ENCODE results near the gene ATP11B. TPM values are rescaled to one million over a fixed set of nuclear protein-coding genes. Genes with fewer than 3 reads are reported as not detected.

The ATP11B gene
- total RNA-seq (10 to 100 TPM; 18.8 to 23.9 (median 20.8) TPM), polyA plus RNA-seq (10 to 100 TPM in 1 of 3 donors, 1 to 10 TPM in 2; 4.0 to 17.6 (median 6.4) TPM)
- long read RNA-seq, donor 1, full-length matches to known transcripts = 2 of 5 reads
- long read RNA-seq, donor 1, partial matches to known transcripts = 1 of 5 reads
- long read RNA-seq, donor 1, other reads (novel, unspliced or antisense) = 2 of 5 reads
- long read RNA-seq, donor 2, partial matches to known transcripts = 2 of 8 reads
- long read RNA-seq, donor 2, other reads (novel, unspliced or antisense) = 6 of 8 reads

GRCh38 chr3:182792901-182793662, at the start of gene ATP11B:
TSS of gene ATP11B (plus strand) at chr3:182793504. CDS start at chr3:182793760, 256 bp downstream.
- peaks cover 0 to 8% (median 0%) of the 10 kb centered on the region in 3 donors for H3K27me3 ChIP-seq (ENCODE audit: insufficient read depth in 3 of 3, low read length in 2 of 3)
- no peaks in the 10 kb centered on the region for H3K36me3 ChIP-seq (ENCODE audit: insufficient read depth in 1 of 2, low read depth in 1 of 2)
- peak within 1 kb of the TSS; percentile 84 for H3K4me3 ChIP-seq
- no peaks in the 10 kb centered on the region for H3K9me3 ChIP-seq
- peak; percentile 84 to 89 (median 88) for ATAC-seq
- intact Hi-C loops (cut with DNase I) = loop anchor here in 1 of 2 donors (5.0 kb wide), 2 partner anchors 51 to 81 kb away; no protein-coding TSS in a partner anchor
- DNase-seq = peak; percentile 69 to 83
- no peak for TF ChIP-seq CTCF (IDR thresholded peaks at IDR 0.05)
- H3K27ac ChIP-seq = peak within 1 kb of the TSS; percentile 95
- 0 to 1% (median 1%) methylated on average over 17 to 74 of the region's 74 CpGs for WGBS, 3 donors
- H3K4me1 ChIP-seq = peaks cover 23% of the 10 kb centered on the region

GRCh38 chr3:182746959-182747358, 46.3 kb upstream of the ATP11B start:
- Histone ChIP-seq H3K27me3 (ENCODE audit: insufficient read depth in 3 of 3, low read length in 2 of 3) (no peaks in the 10 kb centered on the region), H3K27ac (no peak overlapping the region), H3K36me3 (ENCODE audit: insufficient read depth in 1 of 2, low read depth in 1 of 2) (no peaks in the 10 kb centered on the region), H3K4me1 (no peaks in the 10 kb centered on the region), H3K4me3 (no peak overlapping the region), H3K9me3 (no peaks in the 10 kb centered on the region)
- WGBS, 3 donors = 56 to 57% (median 56%) methylated on average over 3 of the region's 3 CpGs
- intact Hi-C loops (cut with DNase I) = loop anchor here in 1 of 2 donors (5.0 kb wide), 1 partner anchor 40 kb away; no protein-coding TSS in a partner anchor
- ATAC-seq (no peak), DNase-seq (no peak)
- no peak for TF ChIP-seq CTCF (IDR thresholded peaks at IDR 0.05)

GRCh38 chr3:182755308-182755707, 38.0 kb upstream of the ATP11B start:
- H3K27me3 ChIP-seq (ENCODE audit: insufficient read depth in 3 of 3, low read length in 2 of 3) = peaks cover 0 to 6% (median 0%) of the 10 kb centered on the region in 3 donors
- H3K9me3 ChIP-seq = no peaks in the 10 kb centered on the region
- no peak for DNase-seq
- H3K36me3 ChIP-seq (ENCODE audit: insufficient read depth in 1 of 2, low read depth in 1 of 2) = no peaks in the 10 kb centered on the region
- no peak overlapping the region for H3K27ac ChIP-seq
- no peaks in the 10 kb centered on the region for H3K4me1 ChIP-seq
- intact Hi-C loops (cut with DNase I) = no loop called here
- no peak for TF ChIP-seq CTCF (IDR thresholded peaks at IDR 0.05)
- ATAC-seq = no peak
- H3K4me3 ChIP-seq = no peak overlapping the region

- Histone ChIP-seq H3K27ac (no peak overlapping the region), H3K27me3 (ENCODE audit: insufficient read depth in 3 of 3, low read length in 2 of 3) (peaks cover 0 to 6% (median 0%) of the 10 kb centered on the region in 3 donors), H3K36me3 (ENCODE audit: insufficient read depth in 1 of 2, low read depth in 1 of 2) (no peaks in the 10 kb centered on the region), H3K4me1 (no peaks in the 10 kb centered on the region), H3K9me3 (no peaks in the 10 kb centered on the region), H3K4me3 (no peak overlapping the region)
- DNase-seq (no peak), ATAC-seq (no peak)
- TF ChIP-seq CTCF (IDR thresholded peaks at IDR 0.05) = no peak
- 73 to 77% (median 75%) methylated on average over 3 of the region's 3 CpGs for WGBS, 3 donors
- intact Hi-C loops (cut with DNase I) = no loop called here
Measured at GRCh38 chr3:182755712-182756111, 37.6 kb upstream of the ATP11B start.
